SK-N-MC (cell line): ENCODE results near the gene KIAA0513.
A peak's percentile ranks its signal among the peaks of the same experiment; 100 is the strongest.

Experiments
- DNase-seq: peaks from one replicate; pipeline ENCODE4 v3.0.0-alpha.2; 2011; ENCODE audit warnings: low read depth, low spot score
- H3K27ac ChIP-seq: fragments of 200-600 bp; sonication (generic); 2 replicates; pipeline ENCODE4 v1.5.1; 2016; ENCODE audit warnings: mixed run types
- H3K36me3 ChIP-seq: fragments of 200-600 bp; sonication (generic); 2 replicates; pipeline ENCODE4 v1.6.1; 2017; ENCODE audit warnings: antibody characterized with exemption, low read length, mixed read lengths; ENCODE audit not compliant: insufficient read depth
- H3K4me3 ChIP-seq: fragments of 200-600 bp; sonication (generic); 2 replicates; pipeline ENCODE4 v1.5.1; 2016
- H3K9ac ChIP-seq: fragments of 200-600 bp; sonication (generic); 2 replicates; pipeline ENCODE4 v1.8.0; 2017; ENCODE audit warnings: mixed run types, mixed read lengths; ENCODE audit not compliant: insufficient read length
- H3K9me3 ChIP-seq: fragments of 200-600 bp; sonication (generic); 2 replicates; pipeline ENCODE4 v1.6.1; 2017; ENCODE audit warnings: low read depth, mild to moderate bottlenecking, antibody characterized with exemption, low read length, moderate library complexity, mixed read lengths
- EZH2 ChIP-seq: fragments of 200-600 bp; sonication (generic); IDR thresholded peaks from one replicate; pipeline ENCODE4 v1.6.1; 2017; ENCODE audit warnings: antibody characterized with exemption
- FOXP2 ChIP-seq: optimal IDR thresholded peaks from 2 replicates; pipeline ENCODE3; 2011; ENCODE audit warnings: mild to moderate bottlenecking, moderate library complexity; ENCODE audit not compliant: insufficient read depth; ENCODE audit errors: extremely low read length, control extremely low read depth
- POLR2AphosphoS5 ChIP-seq: IDR thresholded peaks from 2 replicates; pipeline ENCODE4 v1.6.1; 2012; ENCODE audit warnings: mild to moderate bottlenecking, low read depth, low read length, borderline replicate concordance

KIAA0513 gene

DNA sequence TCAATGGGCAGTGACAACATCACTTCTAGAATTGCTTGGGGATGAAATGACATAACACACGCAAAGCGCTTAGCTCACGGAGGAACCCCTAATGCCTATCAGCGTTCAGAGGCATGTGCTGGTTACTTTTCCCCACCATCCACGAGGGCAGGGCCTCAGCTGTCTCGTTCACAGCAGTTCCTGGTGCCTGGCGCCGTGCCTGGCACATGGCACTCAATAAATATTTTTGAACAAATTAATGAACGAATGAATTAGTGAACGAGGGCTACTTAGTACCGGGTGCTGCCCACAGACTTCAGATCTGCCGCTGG is 98.8 kb downstream of the KIAA0513 start:
- Histone ChIP-seq H3K9me3 (no peaks in the 10 kb centered on the region), H3K4me3 (no peak overlapping the region; the same call in 1 of the 2 replicates), H3K27ac (peak overlapping the region; percentile 36; the same call in 1 of the 2 replicates), H3K36me3 (no peaks in the 10 kb centered on the region), H3K9ac (no peak overlapping the region)
- no peak for DNase-seq
- no peak for TF ChIP-seq FOXP2
- no peak for TF ChIP-seq EZH2
- TF ChIP-seq POLR2AphosphoS5, result no peak

DNA sequence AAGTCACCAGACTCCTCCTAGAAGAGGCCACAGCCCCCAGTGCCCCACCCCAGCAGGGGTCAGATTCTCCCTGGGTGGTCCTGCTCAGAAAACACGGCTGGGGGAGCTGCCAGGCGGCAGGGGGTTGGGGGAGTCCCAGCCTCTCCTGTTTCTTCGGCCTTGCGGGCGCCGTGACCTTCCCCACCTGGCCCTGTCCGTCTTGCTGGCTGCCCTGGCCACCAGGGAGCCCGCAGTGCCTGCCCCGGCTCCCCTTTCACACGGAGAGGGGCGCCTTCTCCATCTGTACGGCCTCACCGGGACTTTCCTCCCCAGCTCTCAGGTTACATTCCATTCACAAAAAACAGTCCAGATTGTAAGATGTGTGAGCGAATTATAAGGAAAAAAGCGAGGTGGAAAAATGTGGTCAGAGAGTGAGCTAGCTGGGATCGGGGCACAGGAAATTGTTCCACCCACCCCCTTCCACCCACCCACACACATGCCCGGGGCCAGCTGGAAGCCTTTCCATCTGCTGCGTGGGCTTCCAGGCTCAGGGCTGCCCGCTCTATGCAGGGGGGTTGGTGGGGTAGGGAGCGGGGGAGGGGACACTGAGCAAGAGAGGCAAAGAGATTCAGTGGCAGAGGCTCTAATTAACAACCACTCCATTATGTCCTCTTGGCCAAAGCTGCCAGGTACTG is 99.2 kb downstream of the KIAA0513 start:
- no peak for DNase-seq
- H3K9me3 ChIP-seq, result no peaks in the 10 kb centered on the region
- H3K36me3 ChIP-seq, result no peaks in the 10 kb centered on the region
- no peak overlapping the region for H3K9ac ChIP-seq
- peak overlapping the region; percentile 28 for H3K4me3 ChIP-seq
- H3K27ac ChIP-seq, result peak overlapping the region; percentile 36; the same call in 1 of the 2 replicates
- no peak for TF ChIP-seq FOXP2
- TF ChIP-seq POLR2AphosphoS5, result no peak
- no peak for TF ChIP-seq EZH2

DNA sequence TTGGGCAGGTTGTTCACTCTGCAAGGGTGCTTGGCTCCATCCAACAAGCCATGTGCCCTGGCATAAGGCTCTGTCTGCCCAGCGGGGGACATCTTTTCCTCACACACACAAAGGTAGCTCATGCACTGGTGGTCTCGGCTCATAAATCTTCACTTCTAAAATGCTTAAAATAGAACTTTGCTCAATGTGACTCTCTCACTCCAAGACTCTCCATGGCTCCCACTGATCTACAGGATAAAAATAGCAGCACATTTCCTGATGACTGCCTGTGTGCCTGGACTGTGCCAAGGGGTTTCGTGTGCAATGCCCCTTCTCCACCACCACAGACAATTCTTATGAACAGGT is 99.8 kb downstream of the KIAA0513 start:
- no peak overlapping the region for H3K4me3 ChIP-seq
- TF ChIP-seq EZH2 (no peak), POLR2AphosphoS5 (no peak), FOXP2 (no peak)
- no peak for DNase-seq
- H3K36me3 ChIP-seq, result no peaks in the 10 kb centered on the region
- no peak overlapping the region for H3K9ac ChIP-seq
- no peaks in the 10 kb centered on the region for H3K9me3 ChIP-seq
- no peak overlapping the region for H3K27ac ChIP-seq

DNA sequence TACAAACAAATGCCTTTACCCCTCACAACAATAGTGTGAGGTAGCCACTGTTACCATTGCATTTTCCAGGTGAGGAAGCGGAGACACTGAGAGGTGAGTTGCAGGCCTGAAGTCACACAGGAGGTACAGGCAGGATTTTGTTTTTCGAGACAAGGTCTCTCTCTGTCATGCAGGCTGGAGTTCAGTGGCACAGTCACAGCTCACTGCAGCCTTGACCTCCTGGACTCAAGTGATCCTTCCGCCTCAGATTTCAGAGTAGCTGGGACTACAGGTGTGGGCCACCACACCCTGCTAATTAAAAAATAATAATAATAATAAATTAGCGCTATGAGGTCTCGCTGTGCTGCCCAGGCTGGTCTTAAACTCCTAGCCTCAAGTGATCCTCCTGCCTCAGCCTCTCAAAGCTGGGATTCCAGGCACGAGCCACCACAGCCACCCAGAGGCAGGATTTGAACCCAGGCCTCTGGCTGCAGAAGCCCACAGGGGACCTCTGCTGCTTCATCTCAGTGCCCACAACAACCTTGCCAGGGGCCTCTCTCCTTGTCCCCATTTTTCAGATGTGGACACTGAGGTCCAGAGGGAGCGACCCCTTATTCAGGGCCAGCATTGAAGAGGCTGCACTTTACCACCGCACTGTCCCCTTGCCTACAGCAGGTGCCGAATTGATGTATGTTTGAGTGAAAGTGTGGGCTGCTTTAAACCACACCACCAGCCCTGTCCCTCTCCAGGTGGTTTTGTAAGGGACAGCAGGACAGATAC is 100.7 kb downstream of the KIAA0513 start:
- no peaks in the 10 kb centered on the region for H3K36me3 ChIP-seq
- no peak overlapping the region for H3K4me3 ChIP-seq
- H3K9me3 ChIP-seq, result no peaks in the 10 kb centered on the region
- H3K27ac ChIP-seq, result no peak overlapping the region
- no peak for DNase-seq
- H3K9ac ChIP-seq, result no peak overlapping the region
- TF ChIP-seq FOXP2 (no peak), EZH2 (no peak), POLR2AphosphoS5 (no peak)

DNA sequence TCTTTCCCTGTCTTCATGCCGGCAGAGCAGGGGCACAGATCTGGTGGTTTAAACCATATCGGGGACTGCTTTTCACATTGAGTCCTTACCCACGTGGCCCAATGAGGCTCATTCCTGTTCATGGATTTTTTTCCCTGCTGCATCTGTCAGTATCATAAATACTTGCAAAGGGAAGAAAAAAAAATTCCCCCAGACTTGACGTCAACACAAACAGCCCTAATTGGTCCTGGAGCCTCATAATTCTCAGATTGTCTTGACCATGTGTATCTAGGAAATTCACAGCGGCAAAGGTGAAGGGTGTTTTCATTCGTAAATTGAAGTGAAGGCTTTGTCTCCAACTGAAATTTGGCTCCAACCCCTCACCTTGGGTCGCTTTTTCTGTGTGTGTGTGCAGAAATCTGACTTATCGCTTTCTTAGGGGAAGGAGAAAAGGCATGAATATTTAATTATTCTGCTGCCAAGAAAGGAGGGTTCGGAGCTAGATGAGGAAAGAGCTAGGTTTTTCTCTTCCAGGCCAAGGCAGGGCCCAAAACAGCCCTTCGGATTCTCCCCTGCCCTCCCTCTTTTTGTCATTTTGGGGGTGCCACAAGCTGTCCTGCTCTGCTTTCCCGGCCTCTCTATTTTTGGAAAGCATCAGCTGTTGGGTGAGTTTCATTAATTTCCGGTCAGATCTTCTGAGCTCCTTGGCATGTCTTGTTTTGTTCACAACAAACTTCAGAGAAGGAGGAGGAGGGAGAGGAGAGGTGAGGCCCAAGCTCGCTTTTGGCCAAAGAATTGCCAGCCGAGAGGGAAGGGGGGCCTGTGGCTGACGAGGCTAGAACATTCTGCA is 102.5 kb downstream of the KIAA0513 start:
- Histone ChIP-seq H3K36me3 (no peaks in the 10 kb centered on the region), H3K27ac (peak overlapping the region; percentile 25; the same call in 1 of the 2 replicates), H3K9ac (no peak overlapping the region), H3K9me3 (no peaks in the 10 kb centered on the region), H3K4me3 (no peak overlapping the region)
- no peak for TF ChIP-seq FOXP2
- TF ChIP-seq POLR2AphosphoS5, result no peak
- TF ChIP-seq EZH2, result no peak
- no peak for DNase-seq

DNA sequence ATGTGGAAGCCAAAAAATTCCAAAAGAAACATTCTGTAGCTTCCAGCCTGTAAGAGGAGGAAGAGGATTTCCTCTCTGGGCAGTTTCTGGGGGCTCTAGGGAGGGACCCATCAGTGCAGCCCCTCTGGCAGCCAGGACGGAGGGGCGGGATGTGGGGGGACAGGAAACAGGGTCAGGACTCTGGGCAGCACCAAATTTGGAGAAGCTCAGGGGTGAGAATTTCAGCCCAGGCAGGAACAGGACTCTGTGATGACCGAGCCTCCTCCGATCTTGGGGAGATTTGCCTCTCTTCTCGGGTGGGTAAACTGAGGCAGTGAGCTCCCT is 103.1 kb downstream of the KIAA0513 start:
- H3K9me3 ChIP-seq, result no peaks in the 10 kb centered on the region
- H3K4me3 ChIP-seq, result no peak overlapping the region
- TF ChIP-seq FOXP2 (no peak), EZH2 (no peak), POLR2AphosphoS5 (no peak)
- H3K9ac ChIP-seq, result no peak overlapping the region
- DNase-seq, result no peak
- no peaks in the 10 kb centered on the region for H3K36me3 ChIP-seq
- H3K27ac ChIP-seq, result peak overlapping the region; percentile 25; the same call in 1 of the 2 replicates

DNA sequence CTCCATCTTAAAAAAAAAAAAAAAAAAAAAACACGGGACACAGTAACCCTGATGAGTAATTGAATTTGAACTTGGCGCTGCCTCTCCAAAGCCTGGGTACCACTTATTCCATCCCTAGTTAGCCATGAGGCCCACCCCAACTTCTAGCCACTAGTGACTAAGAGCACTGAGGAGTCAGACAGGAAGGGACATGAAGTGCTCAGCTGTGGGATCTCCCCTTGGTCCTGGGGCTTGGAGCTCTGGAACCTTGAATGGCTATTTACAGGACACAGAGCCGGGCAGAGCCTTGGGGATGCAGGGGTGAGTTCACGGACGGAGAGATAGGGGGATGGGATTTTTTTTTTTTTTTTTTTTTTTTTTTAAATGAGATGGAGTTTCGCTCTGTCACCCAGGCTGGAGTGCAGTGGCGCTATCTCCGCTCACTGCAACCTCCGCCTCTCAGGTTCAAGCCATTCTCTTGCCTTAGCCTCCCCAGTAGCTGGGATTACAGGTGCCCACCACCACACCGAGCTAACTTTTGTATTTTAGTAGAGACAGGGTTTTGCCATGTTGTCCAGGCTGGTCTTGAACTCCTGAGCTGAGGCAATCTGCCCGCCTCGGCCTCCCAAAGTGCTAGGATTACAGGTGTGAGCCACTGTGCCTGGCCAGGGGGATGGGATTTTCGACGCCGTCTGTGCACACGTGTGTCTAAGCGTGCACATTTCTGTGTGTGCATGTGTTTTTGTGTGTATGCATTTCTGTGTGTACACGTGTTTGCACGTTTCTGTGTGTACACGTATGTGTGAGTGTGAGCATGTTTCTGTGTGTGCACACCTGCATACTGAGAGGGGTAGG is 105.1 kb downstream of the KIAA0513 start:
- no peaks in the 10 kb centered on the region for H3K36me3 ChIP-seq
- no peak for TF ChIP-seq EZH2
- TF ChIP-seq POLR2AphosphoS5, result no peak
- TF ChIP-seq FOXP2, result no peak
- no peak for DNase-seq
- H3K9me3 ChIP-seq, result no peaks in the 10 kb centered on the region
- H3K27ac ChIP-seq, result no peak overlapping the region
- no peak overlapping the region for H3K9ac ChIP-seq
- H3K4me3 ChIP-seq, result no peak overlapping the region

DNA sequence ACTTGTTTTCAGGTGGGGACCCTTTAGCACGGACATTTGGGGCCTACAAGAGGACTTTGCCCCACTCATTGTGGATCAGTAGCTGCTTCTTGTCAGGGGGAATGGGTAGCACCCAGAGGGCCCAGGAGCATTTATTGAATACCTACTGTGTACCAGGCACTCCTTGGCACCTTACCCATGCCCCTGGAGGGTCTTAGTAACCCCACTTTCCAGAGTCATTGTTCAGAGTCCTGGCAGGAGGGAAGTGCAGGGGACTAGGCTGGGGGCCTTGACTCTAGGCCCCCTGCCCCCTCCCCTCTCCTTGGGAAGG is 105.7 kb downstream of the KIAA0513 start:
- no peak overlapping the region for H3K9ac ChIP-seq
- no peak for TF ChIP-seq POLR2AphosphoS5
- no peak for TF ChIP-seq EZH2
- no peak for TF ChIP-seq FOXP2
- no peak overlapping the region for H3K27ac ChIP-seq
- H3K4me3 ChIP-seq, result no peak overlapping the region
- no peak for DNase-seq
- H3K36me3 ChIP-seq, result no peaks in the 10 kb centered on the region
- H3K9me3 ChIP-seq, result no peaks in the 10 kb centered on the region
